Measurements from ENCODE around the gene RAB7B.

- no peak for TF ChIP-seq CTCF (IDR thresholded peaks at IDR 0.05)
- no peak for TF ChIP-seq EP300 (IDR thresholded peaks at IDR 0.05)
- TF ChIP-seq POLR2A (IDR thresholded peaks at IDR 0.05), result no peak
Measured at GRCh38 chr1:205943245-205943644, 60.0 kb downstream of the RAB7B start, which contains the start of gene SLC26A9.

All from suprapubic skin (tissue), 3 donors.